22Rv1 (cell line): ENCODE measurements around the gene WIPF1.

Experiments
- ZFX ChIP-seq: fragments of 450-650 bp; IDR thresholded peaks from 2 replicates; pipeline ENCODE4 v1.6.1; 2017; ENCODE audit warnings: antibody characterized with exemption, borderline replicate concordance
- TF ChIP-seq, protein P1 (sequence below): fragments of 450-650 bp; IDR thresholded peaks from 2 replicates; pipeline ENCODE4 v1.5.1; 2017; ENCODE audit warnings: mild to moderate bottlenecking

GRCh38 chr2:174612970-174613369 lies 15.4 kb upstream of the WIPF1 start:
- TF ChIP-seq, protein P1, sequence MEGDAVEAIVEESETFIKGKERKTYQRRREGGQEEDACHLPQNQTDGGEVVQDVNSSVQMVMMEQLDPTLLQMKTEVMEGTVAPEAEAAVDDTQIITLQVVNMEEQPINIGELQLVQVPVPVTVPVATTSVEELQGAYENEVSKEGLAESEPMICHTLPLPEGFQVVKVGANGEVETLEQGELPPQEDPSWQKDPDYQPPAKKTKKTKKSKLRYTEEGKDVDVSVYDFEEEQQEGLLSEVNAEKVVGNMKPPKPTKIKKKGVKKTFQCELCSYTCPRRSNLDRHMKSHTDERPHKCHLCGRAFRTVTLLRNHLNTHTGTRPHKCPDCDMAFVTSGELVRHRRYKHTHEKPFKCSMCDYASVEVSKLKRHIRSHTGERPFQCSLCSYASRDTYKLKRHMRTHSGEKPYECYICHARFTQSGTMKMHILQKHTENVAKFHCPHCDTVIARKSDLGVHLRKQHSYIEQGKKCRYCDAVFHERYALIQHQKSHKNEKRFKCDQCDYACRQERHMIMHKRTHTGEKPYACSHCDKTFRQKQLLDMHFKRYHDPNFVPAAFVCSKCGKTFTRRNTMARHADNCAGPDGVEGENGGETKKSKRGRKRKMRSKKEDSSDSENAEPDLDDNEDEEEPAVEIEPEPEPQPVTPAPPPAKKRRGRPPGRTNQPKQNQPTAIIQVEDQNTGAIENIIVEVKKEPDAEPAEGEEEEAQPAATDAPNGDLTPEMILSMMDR, result no peak
- no peak for TF ChIP-seq ZFX
